Sciatic nerve (tissue), 2 donors: ENCODE measurements around the gene TACO1. TPM values are rescaled to one million over a fixed set of nuclear protein-coding genes. Genes with fewer than 3 reads are reported as not detected.

Experiments
- ATAC-seq: fragments of 200-7000 bp; cut with Tn5 transposase; one replicate; pipeline ENCODE4 v1.9.1; 2020; ENCODE audit warnings: mild to moderate bottlenecking, moderate library complexity
- DNase-seq: peaks from one replicate; pipeline ENCODE4 v3.0.0-alpha.2; 2020; ENCODE audit warnings: low spot score
- intact Hi-C: fragments of 100-400 bp; cut with DNase I; formaldehyde crosslinking; loops from one replicate; pipeline ENCODE4 v1.14.2; 2022
- total RNA-seq: library from RNA; stranded (reverse); fragmentation: NEBNext Ultra II Directional; extraction: Animal tissue kit (Norgen Biotek cat#: 25700); gene quantifications from one replicate; pipeline ENCODE4 v1.2.1, GENCODE V29; 2021
- donor health status: DM: no; HTN: no; CAD: no.
- donor health status: DM: no; HTN: no; CAD: no.

The TACO1 gene
- total RNA-seq, 1 donor from 2014 or later, result 12.2 TPM

- no peak for ATAC-seq
- intact Hi-C loops, result no loop called here
- no peak for DNase-seq
Measured at GRCh38 chr17:63631626-63632025, 30.9 kb downstream of the TACO1 start.

GRCh38 chr17:63633742-63634141 lies 33.0 kb downstream of the TACO1 start:
- intact Hi-C loops, result no loop called here
- ATAC-seq, result no peak
- DNase-seq, result no peak

GRCh38 chr17:63634163-63634562 lies 33.5 kb downstream of the TACO1 start:
- DNase-seq (no peak), ATAC-seq (peak; percentile 57)
- intact Hi-C loops, result no loop called here

- DNase-seq (no peak), ATAC-seq (no peak)
- intact Hi-C loops, result no loop called here
Measured at GRCh38 chr17:63634816-63635215, 34.1 kb downstream of the TACO1 start.

- ATAC-seq, result no peak
Measured at GRCh38 chr17:63635290-63635689, 34.6 kb downstream of the TACO1 start.

GRCh38 chr17:63635787-63636186 lies 35.1 kb downstream of the TACO1 start:
- DNase-seq (no peak), ATAC-seq (no peak)

More at GRCh38 chr17:63635290-63635689, 34.6 kb downstream of the TACO1 start:
- no peak for DNase-seq
- intact Hi-C loops, result no loop called here

GRCh38 chr17:63639125-63639524 lies 38.4 kb downstream of the TACO1 start:
- ATAC-seq, result no peak
- no peak for DNase-seq
- intact Hi-C loops, result no loop called here

More at GRCh38 chr17:63635787-63636186, 35.1 kb downstream of the TACO1 start:
- intact Hi-C loops, result no loop called here

DNA sequence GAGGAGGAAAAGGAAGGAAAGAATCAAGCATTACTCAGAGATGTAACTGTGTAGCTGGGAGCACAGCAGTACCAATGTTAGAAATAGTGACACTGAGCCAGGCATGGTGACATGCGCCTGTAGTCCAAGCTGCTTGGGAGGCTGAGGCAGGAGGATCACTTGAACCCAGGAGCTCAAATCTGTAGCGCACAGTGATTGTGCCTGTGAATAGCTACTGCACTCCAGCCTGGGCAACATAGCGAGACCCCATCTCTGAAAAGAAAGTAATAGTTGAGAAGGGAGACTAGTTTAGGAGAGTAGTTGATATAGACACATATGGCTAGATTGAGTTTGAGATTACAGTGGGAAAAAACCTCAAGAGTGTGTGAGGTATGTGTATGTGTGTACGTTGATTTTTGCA lies 39.3 kb downstream of the TACO1 start:
- no peak for ATAC-seq
- no peak for DNase-seq
- intact Hi-C loops, result no loop called here

DNA sequence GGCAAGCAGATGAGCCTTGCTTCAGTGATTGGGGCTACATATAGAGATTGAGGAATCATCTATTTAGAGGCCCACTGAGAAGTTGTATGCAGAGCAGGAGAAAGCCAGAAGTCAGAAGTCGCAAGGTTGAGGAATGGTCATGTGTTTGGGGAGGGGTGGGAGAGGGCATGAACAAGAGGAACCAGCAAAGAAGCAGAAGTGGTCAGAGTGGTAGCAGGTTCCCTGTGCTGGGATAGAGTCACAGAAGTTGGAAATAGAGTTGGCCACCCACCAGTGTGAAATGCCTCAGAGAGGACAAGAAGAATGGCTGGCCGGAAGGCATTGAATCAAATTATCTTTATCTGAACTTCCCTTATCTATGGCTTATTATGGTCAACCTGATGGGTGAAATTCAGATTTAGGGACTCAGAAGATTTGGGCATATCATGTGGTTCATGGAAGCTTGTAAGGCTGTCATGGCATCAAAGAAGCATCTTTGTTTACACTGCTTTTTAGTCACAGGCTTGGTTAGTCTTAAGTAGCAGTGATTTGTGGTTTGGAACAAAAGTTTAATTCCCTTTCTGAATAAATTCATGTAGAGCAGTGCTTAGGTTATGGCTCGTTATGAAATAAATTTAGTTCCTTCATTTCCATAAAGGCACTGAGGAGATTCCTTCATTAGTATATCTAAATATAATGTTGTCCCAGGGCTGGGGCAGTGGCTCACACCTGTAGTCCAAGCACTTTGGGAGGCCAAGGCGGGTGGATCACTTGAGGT lies 41.2 kb downstream of the TACO1 start:
- intact Hi-C loops, result no loop called here
- no peak for DNase-seq

GRCh38 chr17:63644846-63645245 lies 44.2 kb downstream of the TACO1 start:
- intact Hi-C loops, result no loop called here
- no peak for ATAC-seq
- DNase-seq, result no peak

More for the DNA sequence above, 41.2 kb downstream of the TACO1 start:
- ATAC-seq, result peak; percentile 88

- intact Hi-C loops, result no loop called here
- ATAC-seq (peak; percentile 25), DNase-seq (no peak)
Measured at GRCh38 chr17:63645775-63646487, 45.2 kb downstream of the TACO1 start.

GRCh38 chr17:63646488-63646806 lies 45.8 kb downstream of the TACO1 start:
- intact Hi-C loops, result no loop called here
- ATAC-seq, result peak; percentile 41
- no peak for DNase-seq

DNA sequence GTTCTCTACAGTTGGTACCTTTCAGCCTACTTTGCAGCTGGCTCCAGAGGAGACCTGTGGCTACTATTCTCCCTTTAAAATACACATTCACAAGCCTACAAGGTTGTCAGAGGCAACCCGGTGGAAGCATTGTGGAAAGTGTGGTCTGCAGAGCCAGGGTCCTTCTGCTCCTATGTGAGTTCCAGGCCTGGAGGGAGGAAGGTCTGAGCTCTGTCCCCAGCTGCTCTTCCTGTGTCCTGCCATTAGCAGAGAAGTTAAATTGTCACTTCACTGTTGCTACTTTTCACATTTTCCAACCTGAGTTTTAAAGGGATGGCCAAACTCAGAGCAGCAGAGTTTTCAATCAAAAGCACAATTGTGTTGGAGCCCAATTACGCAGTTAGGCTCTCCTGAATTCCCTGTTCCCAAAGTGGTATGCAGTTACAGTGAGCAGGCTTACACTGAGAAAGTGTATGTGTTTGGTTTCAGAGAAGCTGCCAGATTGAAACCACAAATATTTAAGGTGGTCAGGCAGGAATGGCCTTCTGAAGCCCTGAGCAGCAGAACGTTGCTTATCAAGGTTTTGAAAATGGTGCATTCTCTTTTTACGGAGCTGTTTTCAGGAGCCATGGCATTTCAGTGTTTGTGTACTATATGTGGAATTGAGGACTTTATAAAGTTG lies 46.5 kb downstream of the TACO1 start:
- intact Hi-C loops, result no loop called here
- ATAC-seq, result peak; percentile 57
- no peak for DNase-seq

DNA sequence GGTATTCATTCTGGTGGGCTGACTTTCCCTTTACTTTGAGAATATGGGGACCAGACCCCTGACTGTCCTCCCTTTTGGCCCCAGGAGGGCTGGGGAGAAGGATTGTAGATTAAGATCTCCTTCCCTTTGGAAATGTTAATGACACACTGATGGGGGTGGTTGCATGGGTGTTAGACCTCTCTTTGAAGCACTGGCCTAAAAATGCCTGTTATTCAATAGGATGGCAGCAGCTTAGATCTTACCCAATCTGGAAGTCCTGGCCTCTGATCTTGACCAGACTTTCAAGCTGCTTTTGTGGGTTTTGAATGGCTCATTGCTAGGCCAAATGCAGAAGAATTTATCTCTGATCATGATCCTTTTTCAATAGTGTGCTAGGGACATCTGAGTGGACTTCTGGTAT lies 47.2 kb downstream of the TACO1 start:
- ATAC-seq (no peak), DNase-seq (no peak)
- intact Hi-C loops, result no loop called here

- intact Hi-C loops, result no loop called here
- DNase-seq, result no peak
- ATAC-seq, result peak; percentile 34
Measured at GRCh38 chr17:63649813-63650212, 49.1 kb downstream of the TACO1 start.

- intact Hi-C loops, result no loop called here
- ATAC-seq, result no peak
- DNase-seq, result no peak
Measured at GRCh38 chr17:63652106-63652505, 51.4 kb downstream of the TACO1 start.

DNA sequence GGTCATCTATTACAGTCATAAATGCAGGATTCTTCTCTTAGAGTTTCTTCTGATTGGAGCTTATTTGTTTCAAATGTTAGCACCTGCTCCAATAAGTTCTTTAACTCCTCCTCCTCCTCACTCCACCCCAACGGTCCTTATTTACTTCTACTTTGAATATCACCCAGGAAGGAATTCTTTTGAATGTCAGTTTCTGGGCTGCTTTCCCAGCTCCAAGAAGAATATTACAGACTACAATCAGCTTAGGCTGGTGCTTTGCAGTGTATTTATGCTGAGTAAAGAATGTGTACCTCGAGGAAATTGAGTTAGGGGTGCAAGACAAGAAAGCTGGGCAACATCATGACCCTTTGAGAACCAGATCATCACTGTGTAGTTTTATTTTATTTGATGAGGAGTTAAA lies 52.4 kb downstream of the TACO1 start:
- no peak for DNase-seq
- intact Hi-C loops, result no loop called here
- ATAC-seq, result no peak

- DNase-seq, result no peak
- intact Hi-C loops, result no loop called here
- ATAC-seq, result no peak
Measured at GRCh38 chr17:63657786-63658185, 57.1 kb downstream of the TACO1 start.
